ENCODE data around the gene UBE2D3.

- TF ChIP-seq CTCF (IDR thresholded peaks at IDR 0.05) (no peak), POLR2A (IDR thresholded peaks at IDR 0.05) (no peak), POLR2AphosphoS5 (IDR thresholded peaks at IDR 0.05) (no peak)
Observed at GRCh38 chr4:102869569-102870197, 42.3 kb upstream of the UBE2D3 start.

Measured in breast epithelium (tissue), 3 donors.